SK-N-SH (cell line): ENCODE results near the gene FADD.

ENCODE experiments used
- CTCF ChIP-seq: fragments of 200-600 bp; sonication (generic); IDR thresholded peaks from 2 replicates; pipeline ENCODE4 v1.6.1; 2017; ENCODE audit warnings: antibody characterized with exemption, mild to moderate bottlenecking, moderate library complexity
- EZH2phosphoT487 ChIP-seq: fragments of 200-600 bp; sonication (generic); IDR thresholded peaks from 2 replicates; pipeline ENCODE4 v1.6.1; 2017; ENCODE audit warnings: low read depth, mixed run types, mild to moderate bottlenecking, antibody characterized with exemption, moderate library complexity, borderline replicate concordance
- GATA2 ChIP-seq: sonication (generic); formaldehyde crosslinking; IDR thresholded peaks from 2 replicates; pipeline ENCODE4 v1.5.0; 2020; ENCODE audit warnings: mild to moderate bottlenecking, missing genetic modification reagents
- JUND ChIP-seq: IDR thresholded peaks from 2 replicates; pipeline ENCODE4 v1.4.0; 2012
- POLR2AphosphoS5 ChIP-seq: IDR thresholded peaks from 2 replicates; pipeline ENCODE4 v1.6.1; 2012; ENCODE audit warnings: low read depth, low read length
- RAD21 ChIP-seq: IDR thresholded peaks from 2 replicates; pipeline ENCODE4 v1.6.1; 2012; ENCODE audit warnings: mild to moderate bottlenecking, low read length
- RFX5 ChIP-seq: IDR thresholded peaks from 2 replicates; pipeline ENCODE4 v1.6.1; 2012; ENCODE audit warnings: mild to moderate bottlenecking, improper control_type of control experiment, low read length
- SIN3A ChIP-seq: IDR thresholded peaks from 2 replicates; pipeline ENCODE4 v1.6.1; 2012; ENCODE audit warnings: low read depth, mild to moderate bottlenecking, low read length, moderate library complexity, borderline replicate concordance
- TAF1 ChIP-seq: IDR thresholded peaks from 2 replicates; pipeline ENCODE4 v1.6.1; 2012; ENCODE audit warnings: low read depth, mild to moderate bottlenecking, low read length, moderate library complexity, borderline replicate concordance
- TF ChIP-seq, protein P1 (sequence below): IDR thresholded peaks from 2 replicates; pipeline ENCODE4 v1.4.0; 2012; ENCODE audit warnings: low read depth, borderline replicate concordance
- TF ChIP-seq, protein P2 (sequence below): IDR thresholded peaks from 2 replicates; pipeline ENCODE4; 2012
- TF ChIP-seq, protein P3 (sequence below): IDR thresholded peaks from 2 replicates; pipeline ENCODE4 v1.4.0; 2012; ENCODE audit warnings: low read depth, borderline replicate concordance

GRCh38 chr11:70247710-70248072 is 44.6 kb downstream of the FADD start:
- TF ChIP-seq, protein P1, sequence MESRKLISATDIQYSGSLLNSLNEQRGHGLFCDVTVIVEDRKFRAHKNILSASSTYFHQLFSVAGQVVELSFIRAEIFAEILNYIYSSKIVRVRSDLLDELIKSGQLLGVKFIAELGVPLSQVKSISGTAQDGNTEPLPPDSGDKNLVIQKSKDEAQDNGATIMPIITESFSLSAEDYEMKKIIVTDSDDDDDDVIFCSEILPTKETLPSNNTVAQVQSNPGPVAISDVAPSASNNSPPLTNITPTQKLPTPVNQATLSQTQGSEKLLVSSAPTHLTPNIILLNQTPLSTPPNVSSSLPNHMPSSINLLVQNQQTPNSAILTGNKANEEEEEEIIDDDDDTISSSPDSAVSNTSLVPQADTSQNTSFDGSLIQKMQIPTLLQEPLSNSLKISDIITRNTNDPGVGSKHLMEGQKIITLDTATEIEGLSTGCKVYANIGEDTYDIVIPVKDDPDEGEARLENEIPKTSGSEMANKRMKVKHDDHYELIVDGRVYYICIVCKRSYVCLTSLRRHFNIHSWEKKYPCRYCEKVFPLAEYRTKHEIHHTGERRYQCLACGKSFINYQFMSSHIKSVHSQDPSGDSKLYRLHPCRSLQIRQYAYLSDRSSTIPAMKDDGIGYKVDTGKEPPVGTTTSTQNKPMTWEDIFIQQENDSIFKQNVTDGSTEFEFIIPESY: no peak
- TF ChIP-seq, protein P2, sequence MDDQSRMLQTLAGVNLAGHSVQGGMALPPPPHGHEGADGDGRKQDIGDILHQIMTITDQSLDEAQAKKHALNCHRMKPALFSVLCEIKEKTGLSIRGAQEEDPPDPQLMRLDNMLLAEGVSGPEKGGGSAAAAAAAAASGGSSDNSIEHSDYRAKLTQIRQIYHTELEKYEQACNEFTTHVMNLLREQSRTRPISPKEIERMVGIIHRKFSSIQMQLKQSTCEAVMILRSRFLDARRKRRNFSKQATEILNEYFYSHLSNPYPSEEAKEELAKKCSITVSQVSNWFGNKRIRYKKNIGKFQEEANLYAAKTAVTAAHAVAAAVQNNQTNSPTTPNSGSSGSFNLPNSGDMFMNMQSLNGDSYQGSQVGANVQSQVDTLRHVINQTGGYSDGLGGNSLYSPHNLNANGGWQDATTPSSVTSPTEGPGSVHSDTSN: no peak
- TF ChIP-seq SIN3A (no peak), CTCF (no peak), POLR2AphosphoS5 (no peak), TAF1 (no peak), GATA2 (CRISPR knock-in tag) (no peak), RFX5 (no peak), RAD21 (no peak), EZH2phosphoT487 (no peak), JUND (no peak)
- TF ChIP-seq, protein P3, sequence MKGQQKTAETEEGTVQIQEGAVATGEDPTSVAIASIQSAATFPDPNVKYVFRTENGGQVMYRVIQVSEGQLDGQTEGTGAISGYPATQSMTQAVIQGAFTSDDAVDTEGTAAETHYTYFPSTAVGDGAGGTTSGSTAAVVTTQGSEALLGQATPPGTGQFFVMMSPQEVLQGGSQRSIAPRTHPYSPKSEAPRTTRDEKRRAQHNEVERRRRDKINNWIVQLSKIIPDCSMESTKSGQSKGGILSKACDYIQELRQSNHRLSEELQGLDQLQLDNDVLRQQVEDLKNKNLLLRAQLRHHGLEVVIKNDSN: no peak
